Ovary (tissue), 3 donors: Measurements from ENCODE around the gene SREBF1.

Experiments used
- EP300 ChIP-seq: sonication (generic); formaldehyde crosslinking; IDR thresholded peaks from one replicate; pipeline ENCODE4 v1.6.1; 2017; ENCODE audit warnings: antibody characterized with exemption
- POLR2A ChIP-seq: fragments of 450-650 bp; IDR thresholded peaks from one replicate; pipeline ENCODE4 v1.6.1; 2017; ENCODE audit warnings: antibody characterized with exemption, mild to moderate bottlenecking, moderate library complexity
- TF ChIP-seq, protein P1 (sequence below), 3 donors: fragments of 450-650 bp in 2 of 3; fragments of 200-600 bp in 1 of 3; IDR thresholded peaks; one replicate each; pipeline versions ENCODE4 v1.5.1 to v1.8.0; 2016 to 2022; ENCODE audit warnings: antibody characterized with exemption in 3 of 3, mild to moderate bottlenecking in 1 of 3
- donor health status: DM: no; HTN: no; CAD: no.

DNA sequence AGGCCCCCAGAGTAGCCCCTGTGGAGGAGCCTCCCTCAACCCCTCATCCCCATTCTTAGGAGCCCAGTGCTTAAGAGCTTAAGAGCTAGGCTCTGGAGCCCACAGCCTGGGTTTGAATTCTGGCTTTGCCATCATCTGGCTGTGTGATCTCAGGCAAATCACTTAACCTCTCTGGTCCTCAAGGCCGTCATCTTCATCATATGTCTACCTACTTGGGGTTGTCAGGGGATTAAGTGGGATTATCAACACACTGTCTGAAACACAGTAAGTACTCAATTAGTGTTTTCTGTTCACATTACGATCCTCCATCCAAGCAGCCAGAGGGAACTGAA is 4.8 kb downstream of the SREBF1 start:
- no peak for TF ChIP-seq EP300
- TF ChIP-seq, protein P1, sequence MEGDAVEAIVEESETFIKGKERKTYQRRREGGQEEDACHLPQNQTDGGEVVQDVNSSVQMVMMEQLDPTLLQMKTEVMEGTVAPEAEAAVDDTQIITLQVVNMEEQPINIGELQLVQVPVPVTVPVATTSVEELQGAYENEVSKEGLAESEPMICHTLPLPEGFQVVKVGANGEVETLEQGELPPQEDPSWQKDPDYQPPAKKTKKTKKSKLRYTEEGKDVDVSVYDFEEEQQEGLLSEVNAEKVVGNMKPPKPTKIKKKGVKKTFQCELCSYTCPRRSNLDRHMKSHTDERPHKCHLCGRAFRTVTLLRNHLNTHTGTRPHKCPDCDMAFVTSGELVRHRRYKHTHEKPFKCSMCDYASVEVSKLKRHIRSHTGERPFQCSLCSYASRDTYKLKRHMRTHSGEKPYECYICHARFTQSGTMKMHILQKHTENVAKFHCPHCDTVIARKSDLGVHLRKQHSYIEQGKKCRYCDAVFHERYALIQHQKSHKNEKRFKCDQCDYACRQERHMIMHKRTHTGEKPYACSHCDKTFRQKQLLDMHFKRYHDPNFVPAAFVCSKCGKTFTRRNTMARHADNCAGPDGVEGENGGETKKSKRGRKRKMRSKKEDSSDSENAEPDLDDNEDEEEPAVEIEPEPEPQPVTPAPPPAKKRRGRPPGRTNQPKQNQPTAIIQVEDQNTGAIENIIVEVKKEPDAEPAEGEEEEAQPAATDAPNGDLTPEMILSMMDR (IDR thresholded peaks at IDR 0.05), result no peak
- no peak for TF ChIP-seq POLR2A
